ENCODE measurements around the gene RBMS2. TPM values are rescaled to one million over a fixed set of nuclear protein-coding genes. Genes with fewer than 3 reads are reported as not detected.
"Not testable (repeated sequence)": the region's sequence is repeated elsewhere in the genome, so short reads cannot be mapped to it uniquely, and the experiment has no call there.

RBMS2 gene
- total RNA-seq, 1 donor from 2014 or later = 111 TPM

GRCh38 chr12:56510786-56511185 lies 10.8 kb upstream of the RBMS2 start:
- FAIRE-seq = no peak
- Histone ChIP-seq H3K36me3 (ENCODE audit: insufficient read depth, low read length) (no peaks in the 10 kb centered on the region), H3K4me2 (ENCODE audit: low read length) (no peak overlapping the region), H3K27me3 (ENCODE audit: insufficient read depth, low read length) (peaks cover 3% of the 10 kb centered on the region), H4K20me1 (ENCODE audit: insufficient read depth, low read length) (no peaks in the 10 kb centered on the region), H3K27ac (ENCODE audit: low read depth, low read length) (no peak overlapping the region), H3K4me1 (ENCODE audit: insufficient read depth, low read length) (no peaks in the 10 kb centered on the region), H3K9ac (ENCODE audit: low read length) (no peak overlapping the region), H3K4me3 (ENCODE audit: insufficient read depth, low read depth, low read length) (no peak overlapping the region), H3K79me2 (ENCODE audit: insufficient read depth, low read length) (no peaks in the 10 kb centered on the region), H2AFZ (ENCODE audit: low read depth, low read length) (no peak overlapping the region), H3K9me3 (ENCODE audit: insufficient read depth, low read depth, low read length) (no peaks in the 10 kb centered on the region)
- no peak overlapping the region for H3K27ac Mint-ChIP-seq (ENCODE audit: unreplicated experiment)
- H3K4me1 Mint-ChIP-seq (ENCODE audit: low read depth, unreplicated experiment) = no peaks in the 10 kb centered on the region
- peaks cover 12% of the 10 kb centered on the region for H3K27me3 Mint-ChIP-seq (ENCODE audit: low read depth, unreplicated experiment)
- no peaks in the 10 kb centered on the region for H3K36me3 Mint-ChIP-seq (ENCODE audit: low read depth, unreplicated experiment)
- H3K9me3 Mint-ChIP-seq (ENCODE audit: unreplicated experiment) = peaks cover 3% of the 10 kb centered on the region
- no peak overlapping the region for H3K4me3 Mint-ChIP-seq (ENCODE audit: unreplicated experiment)
- no peak for DNase-seq (ENCODE audit: low read depth)
- no peak for TF ChIP-seq CTCF (IDR thresholded peaks at IDR 0.05; ENCODE audit: insufficient read depth, low read depth, low read length)
- TF ChIP-seq EZH2 (IDR thresholded peaks at IDR 0.05; ENCODE audit: insufficient read depth, low read length) = no peak

DNA sequence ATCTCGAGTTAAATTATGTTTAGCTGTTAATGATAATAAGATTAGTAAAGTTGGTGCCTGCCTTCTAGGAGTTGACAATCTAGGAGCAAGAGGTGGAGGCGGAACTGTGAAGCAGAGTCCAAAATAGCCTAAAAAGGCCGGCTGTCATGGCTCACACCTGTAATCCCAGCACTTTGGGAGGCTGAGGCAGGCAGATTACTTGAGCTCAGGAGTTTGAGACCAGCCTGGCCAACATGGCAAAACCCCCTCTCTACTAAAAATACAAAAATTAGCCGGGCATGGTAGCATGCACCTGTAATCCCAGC lies 7.7 kb upstream of the RBMS2 start:
- not testable (repeated sequence) for H4K20me1 ChIP-seq (ENCODE audit: insufficient read depth, low read length); FAIRE-seq; H3K9ac ChIP-seq (ENCODE audit: low read length); H3K27ac Mint-ChIP-seq (ENCODE audit: unreplicated experiment); H3K36me3 Mint-ChIP-seq (ENCODE audit: low read depth, unreplicated experiment); H3K36me3 ChIP-seq (ENCODE audit: insufficient read depth, low read length); H3K27ac ChIP-seq (ENCODE audit: low read depth, low read length); H3K4me1 Mint-ChIP-seq (ENCODE audit: low read depth, unreplicated experiment); H3K4me3 Mint-ChIP-seq (ENCODE audit: unreplicated experiment); H3K9me3 ChIP-seq (ENCODE audit: insufficient read depth, low read depth, low read length); H3K4me3 ChIP-seq (ENCODE audit: insufficient read depth, low read depth, low read length); H3K27me3 ChIP-seq (ENCODE audit: insufficient read depth, low read length); H3K79me2 ChIP-seq (ENCODE audit: insufficient read depth, low read length); H3K4me2 ChIP-seq (ENCODE audit: low read length); H2AFZ ChIP-seq (ENCODE audit: low read depth, low read length); H3K4me1 ChIP-seq (ENCODE audit: insufficient read depth, low read length); H3K9me3 Mint-ChIP-seq (ENCODE audit: unreplicated experiment); DNase-seq (ENCODE audit: low read depth)
- peaks cover 12% of the 10 kb centered on the region for H3K27me3 Mint-ChIP-seq (ENCODE audit: low read depth, unreplicated experiment)

DNA sequence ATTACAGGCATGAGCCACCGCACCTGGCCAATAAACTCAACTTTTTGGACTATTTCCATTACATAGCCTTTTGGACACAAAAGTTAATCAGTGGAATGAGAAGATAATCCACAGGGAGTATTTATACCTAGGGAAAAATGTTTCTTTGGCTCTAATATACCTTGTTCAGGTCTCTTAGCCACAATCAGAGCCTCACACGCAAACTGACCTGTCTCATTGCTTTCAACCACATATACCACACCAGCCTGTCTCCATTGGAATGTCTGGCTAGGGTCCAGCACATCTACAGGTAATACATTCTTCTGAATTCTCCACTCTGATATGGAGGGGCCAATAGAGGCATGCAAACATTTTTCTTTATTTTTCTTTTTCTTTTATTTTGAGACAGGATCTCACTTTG lies 3.8 kb upstream of the RBMS2 start:
- Mint-ChIP-seq H3K9me3 (ENCODE audit: unreplicated experiment) (no peaks in the 10 kb centered on the region), H3K27ac (ENCODE audit: unreplicated experiment) (no peak overlapping the region), H3K4me1 (ENCODE audit: low read depth, unreplicated experiment) (peaks cover 14% of the 10 kb centered on the region), H3K4me3 (ENCODE audit: unreplicated experiment) (no peak overlapping the region), H3K36me3 (ENCODE audit: low read depth, unreplicated experiment) (no peaks in the 10 kb centered on the region), H3K27me3 (ENCODE audit: low read depth, unreplicated experiment) (no peaks in the 10 kb centered on the region)
- Histone ChIP-seq H4K20me1 (ENCODE audit: insufficient read depth, low read length) (no peaks in the 10 kb centered on the region), H3K9me3 (ENCODE audit: insufficient read depth, low read depth, low read length) (no peaks in the 10 kb centered on the region), H3K4me2 (ENCODE audit: low read length) (no peak overlapping the region), H3K36me3 (ENCODE audit: insufficient read depth, low read length) (no peaks in the 10 kb centered on the region), H3K27me3 (ENCODE audit: insufficient read depth, low read length) (no peaks in the 10 kb centered on the region), H3K9ac (ENCODE audit: low read length) (no peak overlapping the region), H3K79me2 (ENCODE audit: insufficient read depth, low read length) (peaks cover 10% of the 10 kb centered on the region), H3K4me1 (ENCODE audit: insufficient read depth, low read length) (peaks cover 6% of the 10 kb centered on the region), H2AFZ (ENCODE audit: low read depth, low read length) (no peak overlapping the region), H3K4me3 (ENCODE audit: insufficient read depth, low read depth, low read length) (no peak overlapping the region), H3K27ac (ENCODE audit: low read depth, low read length) (no peak overlapping the region)
- TF ChIP-seq EZH2 (IDR thresholded peaks at IDR 0.05; ENCODE audit: insufficient read depth, low read length) (no peak), CTCF (IDR thresholded peaks at IDR 0.05; ENCODE audit: insufficient read depth, low read depth, low read length) (no peak)
- DNase-seq (ENCODE audit: low read depth) = no peak
- FAIRE-seq = no peak

All from astrocyte (in vitro differentiated cells and primary cell).